Measurements from ENCODE around the gene C20orf144.
"Not testable (repeated sequence)": the region's sequence is repeated elsewhere in the genome, so short reads cannot be mapped to it uniquely, and the experiment has no call there.

C20orf144 gene

DNA sequence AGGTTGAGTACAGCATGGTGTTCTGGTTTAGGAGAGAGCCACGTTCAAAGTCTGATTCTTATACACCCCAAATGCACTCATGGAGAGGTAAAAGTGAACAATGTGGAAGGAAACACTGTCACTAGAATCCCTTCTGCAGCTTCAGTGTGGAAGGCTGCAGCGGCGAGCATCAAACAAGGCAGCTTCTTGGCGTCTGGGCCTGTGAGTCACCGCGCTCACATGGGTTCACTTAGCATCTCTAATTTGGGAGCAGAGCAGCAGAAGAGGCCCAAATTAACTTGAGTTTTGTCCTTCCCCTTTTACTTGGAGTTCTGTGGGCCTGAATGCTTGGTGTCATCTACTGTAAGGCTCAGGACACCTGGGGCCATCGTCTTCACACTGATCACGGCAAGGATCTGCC lies 35.0 kb downstream of the C20orf144 start:
- no peak for DNase-seq (ENCODE audit: low read depth)

DNA sequence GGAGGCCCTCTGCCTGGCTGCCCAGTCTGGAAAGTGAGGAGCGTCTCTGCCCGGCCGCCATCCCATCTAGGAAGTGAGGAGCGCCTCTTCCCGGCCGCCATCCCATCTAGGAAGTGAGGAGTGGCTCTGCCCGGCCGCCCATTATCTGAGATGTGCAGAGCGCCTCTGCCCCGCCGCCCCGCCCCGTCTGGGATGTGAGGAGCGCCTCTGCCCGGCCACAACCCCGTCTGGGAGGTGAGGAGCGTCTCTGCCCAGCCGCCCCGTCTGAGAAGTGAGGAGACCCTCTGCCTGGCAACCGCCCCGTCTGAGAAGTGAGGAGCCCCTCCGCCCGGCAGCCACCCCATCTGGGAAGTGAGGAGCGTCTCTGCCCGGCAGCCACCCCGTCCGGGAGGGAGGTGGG lies 36.8 kb downstream of the C20orf144 start:
- DNase-seq (ENCODE audit: low read depth): not testable (repeated sequence)

DNA sequence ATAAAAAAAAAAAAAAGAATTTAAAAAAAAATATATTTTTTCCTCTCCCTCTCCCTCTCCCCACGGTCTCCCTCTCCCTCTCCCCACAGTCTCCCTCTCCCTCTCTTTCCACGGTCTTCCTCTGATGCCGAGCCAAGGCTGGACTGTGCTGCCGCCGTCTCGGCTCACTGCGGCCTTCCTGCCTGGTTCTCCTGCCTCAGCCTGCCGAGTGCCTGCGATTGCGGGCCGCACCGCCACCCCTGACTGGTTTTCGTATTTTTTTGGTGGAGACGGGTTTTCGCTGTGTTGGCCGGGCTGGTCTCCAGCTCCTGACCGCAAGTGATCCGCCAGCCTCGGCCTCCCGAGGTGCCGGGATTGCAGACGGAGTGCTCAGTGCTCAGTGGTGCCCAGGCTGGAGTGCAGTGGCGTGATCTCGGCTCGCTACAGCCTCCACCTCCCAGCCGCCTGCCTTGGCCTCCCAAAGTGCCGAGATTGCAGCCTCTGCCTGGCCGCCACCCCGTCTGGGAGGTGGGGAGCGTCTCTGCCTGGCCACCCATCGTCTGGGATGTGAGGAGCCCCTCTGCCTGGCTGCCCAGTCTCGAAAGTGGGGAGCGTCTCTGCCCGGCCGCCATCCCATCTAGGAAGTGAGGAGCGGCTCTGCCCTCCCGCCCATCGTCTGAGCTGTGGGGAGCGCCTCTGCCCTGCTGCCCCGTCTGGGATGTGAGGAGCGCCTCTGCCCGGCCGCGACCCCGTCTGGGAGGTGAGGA lies 38.7 kb downstream of the C20orf144 start:
- not testable (repeated sequence) for DNase-seq (ENCODE audit: low read depth)

- no peak for DNase-seq (ENCODE audit: low read depth)
These were observed 39.7 kb downstream of the C20orf144 start for GRCh38 chr20:33701629-33702450.

- no peak for DNase-seq (ENCODE audit: low read depth)
These were observed 40.7 kb downstream of the C20orf144 start for GRCh38 chr20:33702861-33703260.

DNA sequence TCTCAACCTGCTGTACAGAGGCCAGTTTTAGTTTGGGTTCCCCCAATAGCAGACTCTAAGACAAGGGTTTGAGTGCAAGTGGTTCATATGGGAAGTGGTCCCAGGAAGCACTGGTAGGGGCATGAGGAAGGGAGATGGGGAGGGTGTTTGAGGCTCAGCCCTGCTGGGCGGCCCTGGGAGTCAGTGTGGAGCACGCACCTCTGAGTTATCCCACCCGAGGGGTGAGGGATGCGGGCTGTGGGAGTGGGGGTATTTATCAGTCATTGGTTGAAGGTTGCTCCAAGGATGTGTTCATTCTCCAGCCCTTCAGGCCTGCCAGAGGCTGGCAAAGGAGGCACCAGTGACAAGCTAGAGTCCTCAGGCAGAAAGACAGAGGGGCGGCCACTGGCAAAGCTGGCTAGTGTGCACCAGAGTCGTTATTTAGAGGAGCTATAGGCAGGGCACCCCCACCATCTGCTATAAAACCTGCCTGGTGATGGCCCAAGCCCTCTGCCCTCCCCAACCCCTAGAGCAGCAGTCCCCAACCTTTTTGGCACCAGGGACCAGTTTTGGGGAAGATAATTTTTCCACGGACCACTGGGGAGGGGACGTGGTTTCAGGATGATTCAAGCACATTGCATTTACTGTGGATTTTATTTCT lies 41.5 kb downstream of the C20orf144 start:
- DNase-seq (ENCODE audit: low read depth): no peak

DNA sequence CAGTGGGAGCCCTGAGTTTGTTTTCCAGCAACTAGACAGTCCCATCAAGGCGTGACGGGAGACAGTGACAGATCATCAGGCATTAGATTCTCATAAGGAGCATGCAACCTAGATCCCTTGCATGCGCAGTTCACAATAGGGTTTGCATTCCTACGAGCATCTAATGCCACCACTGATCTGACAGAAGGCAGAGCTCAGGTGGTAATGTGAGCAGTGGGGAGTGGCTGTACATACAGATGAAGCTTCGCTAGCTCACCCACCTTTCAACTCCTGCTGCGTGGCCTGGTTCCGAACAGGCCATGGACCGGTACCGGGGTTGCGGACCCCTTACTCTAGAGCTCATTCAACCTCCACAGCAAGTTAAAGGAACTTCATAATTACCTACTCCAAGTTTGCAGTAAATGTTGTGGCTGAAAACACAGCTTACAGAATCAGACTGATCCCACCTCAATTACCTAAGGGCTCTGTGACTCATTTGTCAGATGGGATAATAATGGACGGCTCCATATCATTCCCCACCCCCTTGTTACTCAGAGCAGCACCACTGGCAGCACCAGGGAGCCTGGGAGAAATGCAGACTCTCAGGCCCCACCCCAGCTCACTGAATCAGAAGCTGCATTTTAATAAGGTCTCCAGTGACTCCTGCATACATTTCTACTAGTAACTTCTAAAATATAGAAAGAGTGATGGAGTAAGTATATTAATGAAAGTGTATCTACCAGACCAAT lies 42.2 kb downstream of the C20orf144 start:
- DNase-seq (ENCODE audit: low read depth): no peak

- no peak for DNase-seq (ENCODE audit: low read depth)
These were observed 45.5 kb downstream of the C20orf144 start for GRCh38 chr20:33707668-33708067.

DNA sequence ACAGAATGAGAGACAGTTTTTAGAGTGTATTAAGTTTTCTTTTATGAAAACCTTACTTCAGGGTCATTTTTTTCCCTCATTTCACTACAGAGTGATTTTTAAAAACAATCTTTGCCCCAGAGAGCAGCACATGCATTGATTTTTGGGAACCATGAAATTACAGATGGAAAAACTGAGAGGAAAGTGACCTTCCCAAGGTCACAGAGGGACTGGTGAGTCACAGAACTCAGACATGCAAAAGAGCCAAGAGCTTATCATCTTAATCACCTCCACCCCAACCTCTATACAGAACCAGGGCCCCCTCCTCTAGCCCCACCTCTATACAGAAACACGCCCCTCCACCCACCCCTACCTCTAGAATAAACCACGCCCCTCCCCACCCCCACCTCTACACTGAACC lies 47.3 kb downstream of the C20orf144 start:
- no peak for DNase-seq (ENCODE audit: low read depth)

DNA sequence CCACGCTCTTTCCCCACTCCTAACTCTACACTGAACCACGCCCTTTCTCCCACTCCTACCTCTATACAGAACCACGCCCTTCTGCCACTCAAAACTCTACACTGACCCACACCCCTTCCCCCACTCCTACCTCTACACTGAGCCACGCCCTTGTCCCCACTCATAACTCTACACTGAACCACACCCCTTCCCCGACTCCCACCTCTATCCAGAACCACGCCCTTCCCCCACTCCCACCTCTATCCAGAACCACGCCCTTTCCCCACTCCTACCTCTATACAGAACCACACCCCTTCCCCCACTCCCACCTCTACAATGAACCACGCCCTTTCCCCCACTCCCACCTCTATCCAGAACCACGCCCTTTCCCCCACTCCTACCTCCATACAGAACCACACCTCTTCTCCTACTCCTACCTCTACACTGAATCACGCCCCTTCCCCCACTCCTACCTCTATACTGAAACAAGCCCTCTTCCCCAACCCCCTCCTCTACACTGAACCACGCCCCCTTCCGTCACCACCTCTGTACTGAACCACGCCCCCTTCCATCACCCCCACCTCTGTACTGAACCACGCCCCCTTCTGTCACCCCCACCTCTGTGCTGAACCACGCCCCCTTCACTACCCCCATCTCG lies 47.9 kb downstream of the C20orf144 start:
- no peak for DNase-seq (ENCODE audit: low read depth)

DNA sequence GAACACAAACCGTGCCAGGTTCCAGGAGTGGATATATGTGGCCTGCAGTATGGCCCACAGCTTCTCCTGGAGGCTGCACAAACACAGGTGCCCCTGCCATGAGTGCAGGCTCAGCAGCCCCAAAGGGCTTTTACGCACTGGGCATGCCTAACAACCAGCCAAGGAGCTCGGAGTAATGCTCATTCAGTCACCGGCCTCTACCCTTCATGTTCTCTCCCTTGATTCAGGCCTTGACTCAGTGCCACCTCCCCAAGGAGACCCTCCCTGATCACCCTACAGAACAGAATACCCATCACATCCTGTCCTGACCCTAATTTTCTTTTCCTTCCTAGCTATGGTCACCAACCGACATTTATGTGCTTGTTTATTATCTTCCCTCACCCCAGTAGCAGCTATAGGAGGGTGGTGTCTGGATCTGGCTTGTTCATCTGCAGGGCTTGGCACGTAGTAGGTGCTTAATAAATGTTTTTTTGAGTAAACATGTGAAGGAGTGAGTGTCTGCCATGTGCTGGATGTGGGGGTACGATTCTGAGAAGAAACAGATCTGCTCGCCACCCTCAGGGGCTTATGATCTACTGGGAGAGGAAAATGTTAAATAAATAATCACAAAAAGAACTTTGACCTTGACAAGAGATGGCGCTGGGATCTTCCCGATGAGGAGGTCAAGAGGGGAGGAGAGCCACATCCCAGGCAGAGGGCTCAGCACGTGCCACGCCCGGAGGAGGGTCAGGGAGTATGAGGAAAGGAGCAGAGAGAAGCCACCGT lies 48.7 kb downstream of the C20orf144 start:
- no peak for DNase-seq (ENCODE audit: low read depth)

DNA sequence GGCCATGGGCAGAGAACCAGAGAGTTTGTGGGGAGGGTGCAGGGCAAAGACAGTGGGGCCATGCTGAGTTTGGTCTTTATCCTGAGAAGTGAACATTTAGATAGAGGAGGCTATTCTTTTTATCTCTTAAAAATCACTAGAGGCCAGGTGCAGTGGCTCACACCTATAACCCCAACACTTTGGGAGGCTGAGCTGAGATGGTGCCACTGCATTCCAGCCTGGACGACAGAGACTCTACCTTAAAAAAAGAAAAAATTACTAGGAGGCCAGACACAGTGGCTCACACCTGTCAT lies 49.3 kb downstream of the C20orf144 start:
- no peak for DNase-seq (ENCODE audit: low read depth)
